ENCODE measurements around the gene RNF168.
"Not testable (repeated sequence)": the region's sequence is repeated elsewhere in the genome, so short reads cannot be mapped to it uniquely, and the experiment has no call there.

Gene RNF168, protein sequence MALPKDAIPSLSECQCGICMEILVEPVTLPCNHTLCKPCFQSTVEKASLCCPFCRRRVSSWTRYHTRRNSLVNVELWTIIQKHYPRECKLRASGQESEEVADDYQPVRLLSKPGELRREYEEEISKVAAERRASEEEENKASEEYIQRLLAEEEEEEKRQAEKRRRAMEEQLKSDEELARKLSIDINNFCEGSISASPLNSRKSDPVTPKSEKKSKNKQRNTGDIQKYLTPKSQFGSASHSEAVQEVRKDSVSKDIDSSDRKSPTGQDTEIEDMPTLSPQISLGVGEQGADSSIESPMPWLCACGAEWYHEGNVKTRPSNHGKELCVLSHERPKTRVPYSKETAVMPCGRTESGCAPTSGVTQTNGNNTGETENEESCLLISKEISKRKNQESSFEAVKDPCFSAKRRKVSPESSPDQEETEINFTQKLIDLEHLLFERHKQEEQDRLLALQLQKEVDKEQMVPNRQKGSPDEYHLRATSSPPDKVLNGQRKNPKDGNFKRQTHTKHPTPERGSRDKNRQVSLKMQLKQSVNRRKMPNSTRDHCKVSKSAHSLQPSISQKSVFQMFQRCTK

GRCh38 chr3:196503196-196504076 is at the start of gene RNF168:
TSS of gene RNF168 (minus strand) at chr3:196503768. CDS start at chr3:196503173, 595 bp downstream.
- peak; percentile 89 to 91 for DNase-seq

- no peak for DNase-seq
These were observed 48.7 kb upstream of the RNF168 start for GRCh38 chr3:196552253-196552652.

GRCh38 chr3:196550172-196550571 is 46.6 kb upstream of the RNF168 start:
- not testable (repeated sequence) for DNase-seq

- DNase-seq = not testable (repeated sequence)
These were observed 45.7 kb upstream of the RNF168 start for GRCh38 chr3:196549312-196549711.

- DNase-seq = no peak
These were observed 43.5 kb upstream of the RNF168 start for GRCh38 chr3:196547067-196547466.

DNA sequence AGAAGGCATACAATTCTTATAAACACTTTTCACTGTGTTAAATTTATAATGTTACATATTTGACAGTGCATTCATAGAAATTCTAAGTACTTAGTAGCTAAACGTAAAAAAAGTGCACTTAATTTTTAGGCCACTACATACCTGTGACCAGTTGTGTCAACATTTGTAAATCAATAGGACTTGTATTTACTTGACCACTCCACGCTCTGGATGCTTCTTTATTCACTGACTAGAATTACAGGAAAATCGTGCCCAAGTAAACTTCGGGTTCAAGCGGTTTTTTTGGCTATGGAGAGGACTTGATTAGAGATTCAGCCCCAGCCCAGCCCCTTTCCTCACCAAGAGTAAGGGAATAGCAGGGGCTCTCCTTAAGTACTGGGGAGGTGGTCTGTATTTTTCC is 43.0 kb upstream of the RNF168 start:
- no peak for DNase-seq

DNA sequence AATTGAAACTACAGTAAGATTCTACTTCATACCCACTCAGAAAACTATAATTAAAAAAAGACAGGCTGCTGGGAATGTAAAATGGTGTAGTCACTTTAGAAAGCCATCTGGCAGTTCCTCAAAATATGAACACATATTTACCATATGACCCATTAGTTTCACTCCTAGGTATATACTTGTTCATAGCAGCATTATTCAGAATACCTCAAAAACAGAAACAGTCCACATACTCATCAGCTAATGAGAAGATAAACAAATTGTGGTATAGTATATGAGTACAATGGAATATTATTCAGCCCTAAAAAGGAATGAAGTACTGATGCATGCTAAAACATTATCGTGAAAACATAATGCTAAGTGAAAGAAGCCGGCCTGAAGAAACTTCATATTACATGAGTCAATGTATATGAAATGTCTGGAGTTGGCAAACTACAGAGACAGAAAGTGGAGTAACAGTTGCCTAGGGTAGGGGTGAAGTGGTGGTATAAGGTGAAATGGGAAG is 41.0 kb upstream of the RNF168 start:
- no peak for DNase-seq

DNA sequence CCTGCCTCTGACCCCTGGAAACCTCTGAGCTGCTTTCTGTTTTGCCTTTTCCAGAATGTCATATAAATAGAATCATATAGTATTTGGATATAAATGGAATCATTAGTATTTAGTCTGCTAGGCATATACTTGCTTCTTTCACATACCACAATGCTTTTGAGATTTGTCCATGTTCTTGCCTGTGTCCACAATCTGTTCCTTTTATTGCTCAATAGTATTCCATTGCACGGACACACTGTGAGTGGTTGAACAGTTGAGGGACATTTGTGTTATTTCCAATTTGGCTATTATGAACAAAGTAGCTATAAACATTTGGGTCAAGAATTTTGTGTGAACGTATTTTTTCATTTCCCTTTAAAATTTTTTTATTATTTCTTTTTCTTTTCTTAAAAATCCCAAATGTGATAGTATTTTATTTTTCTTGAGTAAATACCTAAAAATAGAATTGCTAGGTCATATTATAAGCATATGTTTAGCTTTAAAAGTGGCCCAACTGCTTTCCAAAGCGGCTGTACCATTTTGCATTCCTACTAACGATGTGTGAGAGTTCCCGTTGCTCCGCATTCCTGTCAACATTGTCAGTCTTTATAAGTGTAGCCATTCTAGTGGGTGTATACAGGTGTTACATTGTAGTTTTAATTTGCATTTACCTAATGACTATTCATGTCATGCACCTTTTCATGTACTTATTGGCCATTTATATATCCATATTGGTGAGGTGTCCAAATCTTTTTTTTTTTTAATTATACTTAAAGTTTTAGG is 38.3 kb upstream of the RNF168 start:
- no peak for DNase-seq

- peak; percentile 23 to 68 for DNase-seq
These were observed 33.9 kb upstream of the RNF168 start for GRCh38 chr3:196537319-196537984.

DNA sequence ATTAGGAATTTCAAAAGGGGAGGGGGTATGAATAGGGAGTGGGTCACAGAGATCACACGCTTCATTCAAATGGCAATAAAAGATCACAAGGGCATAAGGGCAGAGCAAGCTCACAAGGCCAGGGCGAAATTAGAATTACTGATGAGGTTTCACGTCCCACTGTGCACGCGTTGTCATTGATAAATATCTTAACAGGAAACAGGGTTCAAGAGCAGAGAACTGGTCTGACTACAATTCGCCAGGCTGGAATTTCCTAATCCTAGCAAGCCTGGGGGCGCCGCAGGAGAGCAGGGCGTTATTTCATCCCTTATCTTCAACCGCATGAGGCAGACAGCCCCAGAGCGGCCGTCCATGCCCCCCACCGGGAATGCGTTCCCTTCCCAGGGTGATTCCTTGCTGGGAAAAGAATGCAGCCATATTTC is 29.7 kb upstream of the RNF168 start:
- no peak for DNase-seq

GRCh38 chr3:196531418-196531817 is 27.9 kb upstream of the RNF168 start:
- DNase-seq = no peak

GRCh38 chr3:196528639-196529233 is 25.2 kb upstream of the RNF168 start:
- DNase-seq = peak; percentile 57 to 78

DNA sequence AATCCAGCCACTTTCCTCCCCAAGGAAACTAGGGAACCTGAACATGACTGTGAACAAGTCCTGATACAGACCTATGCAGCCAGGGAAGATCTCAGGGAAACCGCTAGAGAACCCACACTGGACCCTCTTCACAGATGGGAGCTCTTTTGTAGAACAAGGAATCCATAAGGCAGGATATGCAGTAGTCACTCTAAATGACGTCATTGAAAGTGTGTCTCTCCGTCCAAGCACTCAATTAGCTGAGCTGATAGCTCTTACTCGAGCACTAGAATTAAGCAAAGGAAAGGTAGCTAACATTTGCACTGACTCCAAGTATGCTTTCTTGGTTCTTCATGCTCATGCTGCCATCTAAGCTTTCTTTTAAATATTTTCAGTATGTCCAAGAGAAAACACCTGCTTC is 21.6 kb upstream of the RNF168 start:
- DNase-seq = no peak

- no peak for DNase-seq
These were observed 21.0 kb upstream of the RNF168 start for GRCh38 chr3:196524527-196524926.

- DNase-seq = no peak
These were observed 20.3 kb upstream of the RNF168 start for GRCh38 chr3:196523841-196524240.

GRCh38 chr3:196521291-196521690 is 17.7 kb upstream of the RNF168 start:
- DNase-seq = not testable (repeated sequence)

DNA sequence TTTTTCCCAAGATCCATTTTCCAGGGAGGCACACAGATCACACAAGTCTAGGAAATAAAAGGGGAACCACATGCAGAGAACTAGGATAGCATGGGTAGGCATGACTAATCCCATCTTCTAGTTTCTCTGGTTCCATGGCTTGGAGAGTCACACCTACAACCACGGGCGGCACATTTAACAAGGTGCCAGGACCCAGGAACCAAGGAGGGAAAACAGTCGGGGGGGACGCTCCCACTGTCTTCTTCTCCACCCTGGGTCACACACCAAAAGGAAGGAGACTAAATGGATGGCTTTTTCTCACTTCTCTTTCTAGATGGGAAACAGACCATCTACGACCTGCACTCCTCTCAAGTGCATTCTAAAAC is 16.1 kb upstream of the RNF168 start:
- DNase-seq = peak in 1 of 2 donors; percentile 23

DNA sequence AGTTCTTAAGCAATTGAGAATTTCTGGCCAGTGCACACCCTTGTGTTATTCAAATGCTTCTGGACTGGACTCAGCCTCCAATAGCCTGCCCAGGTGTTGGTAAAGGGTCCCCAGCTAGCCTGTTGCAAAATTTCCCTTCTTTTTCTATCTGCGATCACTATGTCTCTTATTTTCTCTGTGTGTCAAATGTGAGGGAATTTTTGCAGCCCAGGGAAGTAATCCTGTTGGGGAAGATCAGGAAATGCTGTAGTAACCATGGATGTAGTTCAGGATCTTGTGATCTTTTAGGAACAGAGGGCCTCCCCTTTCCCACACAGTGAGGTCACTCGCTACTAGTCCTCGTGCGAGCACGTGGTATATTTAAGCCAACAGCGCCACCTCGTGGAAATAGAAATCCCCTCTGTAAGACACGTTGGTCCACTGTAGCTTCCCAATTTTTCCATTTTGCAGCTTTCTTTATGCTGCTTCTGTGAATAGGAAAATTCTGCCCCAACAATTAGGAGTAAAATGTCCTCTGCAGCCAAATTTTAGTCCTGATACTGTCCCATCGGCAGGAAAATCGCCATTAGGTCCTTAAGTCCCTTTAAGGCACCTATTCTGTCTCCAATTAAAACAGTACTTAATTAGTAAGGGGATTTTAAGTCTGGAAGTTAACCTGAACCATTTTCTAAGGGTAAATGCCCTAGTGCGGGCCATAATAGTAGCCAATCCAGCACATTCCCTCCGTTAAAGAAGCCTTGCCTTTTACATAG is 15.6 kb upstream of the RNF168 start:
- DNase-seq = peak; percentile 29 to 67

DNA sequence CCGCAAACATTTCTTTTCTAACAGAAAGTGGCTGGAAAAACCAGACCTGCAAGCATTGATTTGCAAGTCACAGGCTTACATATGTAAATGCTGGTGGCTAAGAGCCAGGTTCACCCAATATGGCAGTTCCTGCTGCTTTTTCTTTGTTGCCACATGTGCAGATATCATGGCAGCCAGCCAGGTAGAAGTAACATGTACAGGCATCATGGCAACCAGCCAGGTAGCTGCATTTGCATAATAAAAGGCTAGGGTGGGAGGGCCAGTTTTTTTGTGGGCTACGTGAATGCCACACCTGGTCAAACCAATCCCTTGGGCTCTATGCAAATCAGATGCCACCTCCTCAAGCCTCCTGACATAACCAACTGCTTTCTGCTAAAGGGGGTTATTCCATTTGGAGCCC is 14.4 kb upstream of the RNF168 start:
- DNase-seq = no peak

DNA sequence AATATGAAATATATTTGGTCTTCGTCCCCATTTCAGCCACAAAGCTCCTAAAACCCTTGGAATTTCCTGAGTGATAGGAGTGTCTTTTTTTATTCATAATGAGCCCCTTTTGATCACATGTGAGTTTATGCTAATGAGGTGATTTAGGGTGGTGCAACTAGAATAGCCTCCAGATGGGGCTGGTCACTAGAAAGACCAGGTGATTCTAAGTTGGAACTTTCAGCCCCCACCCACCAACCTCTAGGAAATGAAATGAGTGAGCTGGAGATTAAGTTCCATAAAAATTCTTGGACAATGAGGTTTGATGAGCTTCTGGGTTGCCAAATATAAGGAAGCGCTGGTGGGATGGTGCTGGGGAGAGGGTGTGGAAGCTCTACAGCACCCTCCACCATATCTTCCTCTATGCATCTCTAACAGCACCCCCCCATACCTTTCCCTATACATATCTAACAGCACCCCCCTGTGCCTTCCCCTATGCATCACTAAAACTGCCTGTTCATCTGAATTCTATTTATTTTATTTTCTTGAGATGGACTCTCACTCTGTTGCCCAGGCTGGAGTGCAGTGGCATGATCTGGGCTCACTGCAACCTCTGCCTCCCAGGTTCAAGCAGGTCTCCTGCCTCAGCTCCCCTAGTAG is 13.7 kb upstream of the RNF168 start:
- DNase-seq = no peak
